NCI-H1694 treated with DMSO at 0.1 percent for 48 hours (cell line): ENCODE results near the gene ARAF.
"Not testable (repeated sequence)": the region's sequence is repeated elsewhere in the genome, so short reads cannot be mapped to it uniquely, and the experiment has no call there.

Source experiments
- DNase-seq: peaks from one replicate; lab custom pipeline; 2025; lab: John Stamatoyannopoulos, UW

The ARAF gene

DNA sequence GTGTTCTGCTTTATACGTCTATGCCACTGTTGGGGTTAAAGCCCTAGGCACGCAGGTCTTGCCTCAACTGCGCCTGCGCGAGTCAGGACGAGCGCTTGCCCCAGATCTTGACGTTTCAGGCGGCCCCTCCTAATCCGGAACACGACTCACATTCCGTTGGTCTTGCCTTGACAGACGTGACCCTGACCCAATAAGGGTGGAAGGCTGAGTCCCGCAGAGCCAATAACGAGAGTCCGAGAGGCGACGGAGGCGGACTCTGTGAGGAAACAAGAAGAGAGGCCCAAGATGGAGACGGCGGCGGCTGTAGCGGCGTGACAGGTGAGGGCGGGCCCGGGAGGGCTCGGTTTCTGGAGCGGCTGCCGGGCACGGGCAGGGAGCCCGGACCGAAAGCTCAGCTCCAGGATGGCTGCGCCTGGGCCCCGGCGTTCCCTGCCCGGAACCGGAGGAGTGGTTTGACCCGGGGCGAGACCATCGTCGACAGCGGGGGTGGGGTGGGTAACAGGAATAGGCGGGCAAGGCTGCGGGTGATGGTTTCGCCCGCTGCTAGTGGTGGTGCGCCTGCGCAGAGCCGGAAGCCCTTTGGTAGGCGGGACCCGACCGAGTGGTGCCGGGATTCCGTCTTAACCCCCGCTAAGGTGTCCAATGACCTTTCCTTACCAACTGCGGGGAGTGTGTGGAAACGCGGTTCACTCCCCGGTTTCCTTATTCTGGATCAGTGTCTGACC lies at the start of gene ARAF:
ARAF (plus strand) TSS at position 272 of the 725 bp plus-strand sequence. CDS start 1,763 bp downstream, outside the sequence.
- DNase-seq = peak; percentile 95

DNA sequence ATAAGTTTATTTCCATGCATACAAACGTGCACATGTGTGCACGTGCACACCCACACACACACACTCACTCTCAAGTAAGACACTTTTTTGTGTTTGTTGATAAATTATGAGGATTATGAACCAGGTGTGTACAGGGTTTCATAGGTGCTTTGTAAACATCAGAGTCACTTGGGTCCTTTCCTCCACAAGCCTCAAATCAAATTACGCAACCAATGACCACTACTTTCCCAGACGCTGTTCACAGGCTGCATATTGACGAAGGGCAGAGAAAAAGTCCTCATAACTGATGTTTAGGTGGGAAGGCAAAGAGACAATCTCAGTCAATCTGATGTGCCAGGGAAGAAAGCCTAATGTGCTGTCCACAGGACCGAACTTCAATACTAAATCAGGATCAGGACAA lies 48.6 kb upstream of the ARAF start:
- DNase-seq = not testable (repeated sequence)

DNA sequence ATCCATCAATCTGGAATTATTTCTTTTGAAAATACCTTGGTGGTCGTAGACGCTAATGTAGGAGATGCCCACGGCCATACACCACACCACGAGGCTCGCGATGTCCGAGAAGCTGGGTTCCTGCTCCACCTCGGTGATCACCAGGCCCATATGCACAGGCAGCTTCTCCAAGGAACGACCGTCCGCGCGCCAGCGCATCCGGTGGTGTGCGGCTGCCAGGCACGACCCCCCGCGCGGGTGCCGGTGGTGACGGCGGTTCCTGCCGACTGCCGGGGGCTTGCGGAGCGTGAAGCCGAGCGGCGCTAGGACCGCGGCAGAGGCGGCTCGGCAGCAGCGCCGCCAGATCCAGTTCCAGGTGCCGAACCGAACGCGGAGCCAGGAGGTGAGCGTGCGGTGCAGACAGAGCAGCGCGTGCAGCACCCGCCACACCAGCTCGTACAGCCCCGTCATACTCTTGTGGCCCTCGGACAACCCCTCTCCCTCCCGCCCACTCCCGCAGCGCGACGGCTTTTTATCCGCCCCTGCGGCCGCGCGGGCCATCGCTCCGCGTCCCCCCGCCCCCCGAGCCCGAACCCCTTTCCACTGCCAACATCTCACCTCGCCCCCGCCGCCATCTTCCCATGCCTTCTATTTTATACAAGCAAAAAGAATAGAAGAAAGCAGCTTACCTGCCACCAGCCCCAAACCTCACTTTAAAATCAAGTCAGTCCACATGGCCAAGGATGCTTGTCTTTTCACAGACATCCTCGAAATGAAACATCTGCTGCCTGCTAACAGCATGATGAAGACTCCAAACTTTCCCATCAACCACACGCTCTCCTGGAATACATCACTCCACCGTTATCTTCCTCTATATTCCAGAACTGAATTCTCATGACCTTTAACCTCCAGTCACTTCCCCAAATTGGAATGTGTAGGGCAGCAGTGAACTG lies 47.7 kb upstream of the ARAF start:
- not testable (repeated sequence) for DNase-seq

DNA sequence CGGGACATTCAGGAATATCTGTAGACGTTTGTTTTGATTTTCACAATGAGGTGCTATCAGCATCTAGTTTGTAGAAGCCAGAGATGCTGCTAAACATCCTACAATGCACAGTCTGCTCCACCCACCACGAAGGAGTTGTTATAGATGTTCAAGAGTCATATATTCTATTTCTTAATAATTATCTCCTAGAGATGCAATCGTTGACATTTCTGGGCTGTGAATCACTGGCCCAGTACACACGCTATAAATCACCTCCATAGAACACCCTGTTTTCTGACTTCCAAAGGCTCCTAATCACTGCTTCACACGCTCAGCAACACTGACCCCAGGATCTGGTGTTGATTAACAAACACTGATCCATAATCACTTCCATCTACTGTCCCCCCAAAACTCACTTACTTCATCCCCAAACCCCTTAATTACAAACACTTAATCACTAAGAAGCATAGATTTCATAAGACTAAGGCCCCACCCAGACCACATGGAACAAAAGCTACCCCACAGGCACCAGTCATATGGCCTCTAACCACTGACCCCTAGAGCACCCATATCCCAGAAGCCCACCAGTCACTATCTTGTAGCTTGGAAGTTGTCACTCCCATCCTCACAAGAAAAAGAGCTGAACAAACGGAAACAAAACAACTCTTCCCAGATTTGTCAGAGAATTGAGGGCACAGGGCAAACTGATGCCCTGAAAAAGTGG lies 46.3 kb upstream of the ARAF start:
- DNase-seq = no peak

DNA sequence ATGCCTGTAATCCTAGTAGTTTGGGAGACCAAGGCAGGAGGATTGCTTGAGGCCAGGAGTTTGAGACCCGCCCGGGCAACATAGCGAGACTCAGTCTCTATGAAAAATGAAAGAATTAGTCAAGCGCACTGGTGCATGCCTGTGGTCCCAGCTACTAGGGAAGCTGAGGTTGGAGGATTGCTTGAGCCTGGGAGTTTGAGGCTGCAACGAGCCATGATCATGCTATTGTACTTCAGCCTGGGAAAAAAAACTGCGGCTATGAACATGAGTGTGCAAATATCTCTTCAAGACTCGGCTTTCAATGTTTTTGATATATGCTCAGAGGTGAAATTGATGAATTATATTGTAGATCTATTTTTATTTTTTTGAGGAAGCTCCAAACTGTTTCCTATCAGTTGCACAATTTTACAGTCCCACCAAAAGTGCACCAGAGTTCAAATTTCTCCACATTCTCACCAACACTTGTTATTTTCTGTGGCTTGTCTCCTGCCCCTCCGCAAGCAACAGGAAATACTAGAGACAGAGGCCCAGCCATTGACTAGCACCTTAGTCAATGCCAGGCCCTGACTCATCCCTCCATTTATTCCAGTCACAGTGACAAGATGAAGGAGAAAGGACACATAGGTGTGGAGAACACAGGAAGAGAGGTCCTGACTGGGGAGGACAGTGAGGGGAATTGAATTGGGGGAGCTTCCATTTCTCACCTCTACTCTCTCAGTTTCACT lies 44.9 kb upstream of the ARAF start:
- no peak for DNase-seq

DNA sequence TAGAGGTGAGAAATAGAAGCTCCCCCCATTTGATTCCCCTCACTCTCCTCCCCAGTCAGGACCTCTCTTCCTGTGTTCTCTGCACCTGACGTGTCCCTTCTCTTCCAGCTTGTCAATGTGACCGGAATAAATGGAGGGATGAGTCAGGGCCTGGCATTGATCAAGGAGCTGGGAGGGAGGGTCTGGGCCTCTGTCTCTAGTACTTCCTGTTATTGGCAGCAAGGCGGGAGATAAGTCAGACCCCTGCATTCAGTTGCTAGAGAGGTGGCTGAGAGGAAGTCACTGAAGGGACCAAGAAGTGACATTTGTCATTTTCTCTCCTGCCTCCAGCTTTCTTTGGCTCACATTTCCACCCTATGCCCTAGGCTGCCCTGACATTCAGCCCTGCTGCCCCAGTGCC lies 42.9 kb upstream of the ARAF start:
- DNase-seq = no peak

DNA sequence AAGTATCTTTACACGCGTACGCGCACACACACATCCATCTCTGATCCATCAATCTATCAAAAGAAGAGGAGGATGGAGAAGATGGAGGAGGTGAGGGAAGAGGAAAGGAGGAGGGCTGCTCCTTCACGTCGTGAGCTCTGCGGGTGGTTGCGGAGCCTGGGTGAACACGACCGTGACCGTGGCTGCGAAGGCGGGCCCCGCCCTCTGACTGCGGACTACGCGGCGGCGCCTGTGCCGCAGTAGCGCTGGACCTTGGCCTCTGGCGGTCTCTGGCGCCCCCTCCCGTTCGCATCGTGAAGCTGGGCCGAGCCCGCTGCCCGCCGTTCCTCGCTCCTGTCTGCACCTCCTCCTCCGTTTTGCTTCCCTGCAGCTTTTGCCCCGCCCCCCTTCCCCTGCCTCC lies 37.7 kb upstream of the ARAF start:
- DNase-seq = peak; percentile 57

DNA sequence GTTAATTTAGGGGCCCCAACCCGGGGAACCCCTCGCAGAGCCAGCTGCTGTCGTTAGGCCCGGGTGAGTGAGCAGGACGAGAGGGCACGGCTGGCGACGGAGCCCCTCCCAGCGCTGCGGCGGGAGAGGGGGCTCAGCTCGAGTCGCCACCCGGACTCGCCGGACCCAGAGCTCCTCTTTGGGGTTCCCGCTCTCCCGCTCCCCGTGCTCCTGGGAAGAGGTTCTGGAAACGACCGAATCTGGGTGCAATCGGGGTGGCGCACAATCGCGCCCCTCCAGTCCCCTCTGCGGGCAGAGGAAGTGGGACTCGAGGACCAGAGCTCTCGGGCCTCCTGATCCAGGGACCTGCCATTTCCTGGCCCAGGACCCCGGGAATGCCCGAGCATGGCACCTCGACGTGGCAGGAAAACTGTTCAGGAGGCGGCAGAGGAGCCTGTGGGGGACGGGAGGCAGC lies 37.3 kb upstream of the ARAF start:
- no peak for DNase-seq

DNA sequence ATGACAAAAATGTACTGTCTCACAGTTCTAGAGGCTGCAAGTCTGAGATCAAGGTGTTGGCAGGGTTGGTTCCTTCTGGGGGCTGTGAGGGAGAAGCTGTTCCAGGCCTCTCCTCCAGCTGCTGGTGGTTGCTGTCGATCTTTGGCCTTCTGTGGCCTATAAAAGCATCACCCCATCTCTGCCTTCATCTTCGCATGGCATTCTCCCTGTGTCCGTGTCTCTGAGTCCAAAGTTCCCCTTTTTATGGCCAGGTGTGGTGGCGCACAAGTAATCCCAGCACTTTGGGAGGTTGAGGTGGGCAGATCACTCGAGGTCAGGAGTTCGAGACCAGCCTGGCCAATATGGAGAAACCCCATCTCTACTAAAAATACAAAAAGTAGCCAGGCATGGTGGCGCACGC lies 31.5 kb upstream of the ARAF start:
- no peak for DNase-seq

DNA sequence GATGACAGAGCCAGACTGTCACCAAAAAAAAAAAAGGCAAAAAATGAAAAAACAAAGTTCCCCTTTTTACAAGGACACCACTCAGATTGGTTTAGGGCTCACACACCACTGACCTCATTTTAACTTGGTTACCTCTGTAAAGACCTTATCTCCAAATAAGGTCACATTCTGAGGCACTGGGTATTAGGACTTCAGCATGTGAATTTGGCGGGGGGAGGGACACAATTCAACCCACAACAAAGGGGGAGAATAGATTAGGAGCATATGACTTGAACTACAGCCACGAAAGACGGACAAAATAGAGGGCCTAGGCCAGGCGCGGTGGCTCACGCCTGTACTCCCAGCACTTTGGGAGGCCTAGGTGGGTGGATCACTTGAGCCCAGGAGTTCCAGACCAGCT lies 31.0 kb upstream of the ARAF start:
- no peak for DNase-seq

DNA sequence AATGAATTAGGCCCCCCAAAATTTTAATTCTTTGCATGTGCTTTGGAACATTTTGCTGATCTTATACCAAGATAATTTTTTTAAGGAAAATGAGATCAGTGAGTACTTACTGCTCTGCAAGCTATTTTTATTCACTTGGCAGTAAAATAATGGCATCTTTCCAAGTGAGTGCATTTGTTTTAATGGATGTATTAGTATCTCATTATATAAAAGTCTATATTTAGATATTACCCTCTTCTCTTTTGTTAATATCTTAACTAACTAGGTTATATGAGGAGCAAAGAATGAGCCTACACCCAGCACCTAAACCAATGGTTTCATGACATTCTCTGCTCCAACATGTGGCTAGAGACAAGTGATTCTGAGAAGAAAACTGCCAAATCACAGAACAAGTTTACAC lies 21.1 kb upstream of the ARAF start:
- DNase-seq = no peak

DNA sequence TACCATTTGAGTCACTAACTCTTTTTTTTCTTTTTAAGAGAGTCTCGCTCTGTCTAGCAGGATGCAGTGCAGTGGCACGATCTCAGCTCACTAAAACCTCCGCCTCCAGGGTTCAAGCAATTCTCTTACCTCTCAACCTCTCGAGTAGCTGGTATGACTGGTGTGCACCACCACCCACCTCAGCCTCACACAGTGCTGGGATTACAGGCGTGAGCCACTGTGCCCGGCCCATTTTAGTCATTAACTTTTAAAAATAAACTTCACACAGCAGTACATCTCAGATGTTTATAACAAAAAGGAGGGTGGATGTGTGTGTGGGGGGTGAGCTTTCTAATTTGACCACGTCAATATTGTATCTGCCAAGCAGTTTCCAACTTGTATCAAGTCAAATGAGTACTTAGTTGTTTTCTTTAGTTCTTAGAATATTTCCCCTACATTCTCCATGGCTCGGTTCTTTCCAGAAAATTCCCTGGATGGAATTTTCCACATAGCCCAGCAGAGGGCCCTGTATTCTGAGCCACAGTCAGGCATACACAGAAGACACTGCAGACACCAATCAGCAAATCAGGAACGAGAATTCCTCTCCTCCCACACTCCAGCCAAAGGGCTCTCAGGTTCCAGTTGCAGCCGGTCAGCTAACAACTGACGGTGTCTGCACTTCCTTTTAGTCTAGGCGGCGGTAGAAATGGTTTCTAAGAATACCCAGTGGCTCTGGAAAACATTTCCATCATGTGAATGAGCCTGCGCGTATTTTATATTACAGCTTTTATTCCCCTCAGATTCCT lies 20.1 kb upstream of the ARAF start:
- peak; percentile 41 for DNase-seq

DNA sequence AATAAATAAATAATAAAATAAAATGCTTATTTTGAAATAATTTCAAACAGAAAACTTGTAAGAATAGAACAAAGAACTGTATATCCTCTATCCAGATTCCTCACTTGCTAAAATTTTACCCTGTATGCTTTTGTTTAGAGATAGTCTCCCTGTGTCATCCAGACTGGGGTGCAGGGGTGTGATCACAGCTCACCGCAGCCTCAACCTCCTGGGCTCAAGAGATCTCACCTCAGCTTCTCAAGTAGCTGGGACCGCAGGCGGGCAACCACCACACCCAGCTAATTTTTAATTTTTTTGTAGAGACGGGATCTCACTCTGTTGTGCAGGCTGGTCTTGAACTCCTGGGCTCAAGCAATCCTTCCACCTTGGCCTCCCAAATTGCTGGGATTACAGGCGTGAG lies 17.5 kb upstream of the ARAF start:
- DNase-seq = no peak

DNA sequence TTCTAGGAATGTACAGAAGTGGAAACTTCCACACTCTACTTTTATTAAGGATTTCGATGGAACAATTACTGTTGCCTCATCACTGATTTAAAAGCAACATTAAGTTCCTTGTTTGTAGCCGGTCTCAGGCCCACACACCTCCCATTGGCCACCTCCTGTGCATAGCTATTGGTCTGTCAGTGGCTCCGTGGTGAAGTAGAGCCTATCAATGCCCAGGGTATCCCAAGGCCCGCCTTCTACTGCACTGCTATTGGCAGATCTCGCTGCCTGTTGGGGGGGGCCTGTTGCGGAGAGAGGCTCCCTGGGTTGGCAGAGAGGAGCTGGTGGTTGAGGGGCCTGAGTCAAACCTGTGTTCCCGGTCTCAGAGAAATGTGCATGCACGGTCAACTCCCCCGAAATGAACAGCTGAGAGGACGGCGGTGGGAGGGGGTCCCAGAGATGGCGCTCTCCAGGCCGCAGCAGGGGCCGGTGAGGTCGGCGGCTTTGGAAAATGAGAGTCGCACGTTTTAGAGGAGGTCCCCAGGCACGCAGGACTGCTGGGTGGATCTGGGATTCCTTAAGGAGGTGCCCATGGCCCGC lies 4.9 kb upstream of the ARAF start:
- peak; percentile 77 for DNase-seq

DNA sequence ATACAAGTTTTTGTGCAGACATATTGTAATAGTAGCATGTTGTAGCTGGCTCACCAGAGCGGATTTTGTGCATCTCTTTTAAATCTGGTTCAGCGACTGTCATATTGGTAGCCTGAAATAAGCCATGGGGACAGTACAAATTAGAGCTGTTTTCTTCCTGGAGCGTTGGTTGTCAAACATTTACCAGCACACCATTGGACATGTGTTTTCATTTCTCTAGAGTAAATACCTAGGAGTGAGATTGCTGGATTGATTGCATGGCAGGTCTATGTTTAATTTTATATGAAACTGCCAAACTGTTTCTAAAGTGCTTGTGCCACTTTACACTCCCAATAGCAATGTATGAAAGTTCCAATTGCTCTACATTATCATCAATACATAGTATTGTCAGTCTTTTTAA lies 2.6 kb upstream of the ARAF start:
- DNase-seq = no peak

DNA sequence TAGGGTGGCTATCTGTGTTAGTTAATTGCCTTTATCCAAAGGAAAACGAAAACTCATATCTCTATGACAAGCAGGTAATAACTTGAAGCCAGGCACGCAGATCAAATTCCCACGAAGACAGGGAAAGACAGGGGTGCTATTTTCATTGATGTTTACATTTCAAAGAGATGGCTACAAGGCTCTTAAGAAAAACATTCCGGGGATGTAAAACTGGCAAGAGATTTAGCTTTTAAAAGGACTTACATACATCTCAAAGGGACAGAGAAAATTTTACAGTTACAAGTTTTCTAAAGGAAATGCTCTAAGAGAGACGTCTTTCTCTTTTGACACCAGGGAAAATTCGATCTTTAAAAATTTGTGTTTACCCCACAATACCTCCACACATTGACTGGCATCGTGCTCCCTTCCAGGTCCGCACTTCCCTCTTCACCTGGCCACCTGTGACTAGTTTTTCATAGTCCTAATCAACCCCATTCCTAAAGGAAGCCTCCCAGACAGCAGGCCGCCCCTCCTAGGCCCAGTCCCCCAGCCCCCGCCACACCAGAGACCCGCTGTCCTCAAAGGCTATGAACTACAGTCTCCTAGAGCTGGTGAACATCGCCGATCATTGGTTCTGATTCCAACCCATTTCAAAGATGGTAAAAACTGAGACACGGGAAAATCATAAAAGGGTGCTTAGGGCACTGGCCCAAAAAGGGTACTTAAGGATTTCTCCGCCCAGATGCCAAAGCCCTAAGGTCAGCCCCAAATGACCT lies 649 bp upstream of the ARAF start:
- DNase-seq = no peak

DNA sequence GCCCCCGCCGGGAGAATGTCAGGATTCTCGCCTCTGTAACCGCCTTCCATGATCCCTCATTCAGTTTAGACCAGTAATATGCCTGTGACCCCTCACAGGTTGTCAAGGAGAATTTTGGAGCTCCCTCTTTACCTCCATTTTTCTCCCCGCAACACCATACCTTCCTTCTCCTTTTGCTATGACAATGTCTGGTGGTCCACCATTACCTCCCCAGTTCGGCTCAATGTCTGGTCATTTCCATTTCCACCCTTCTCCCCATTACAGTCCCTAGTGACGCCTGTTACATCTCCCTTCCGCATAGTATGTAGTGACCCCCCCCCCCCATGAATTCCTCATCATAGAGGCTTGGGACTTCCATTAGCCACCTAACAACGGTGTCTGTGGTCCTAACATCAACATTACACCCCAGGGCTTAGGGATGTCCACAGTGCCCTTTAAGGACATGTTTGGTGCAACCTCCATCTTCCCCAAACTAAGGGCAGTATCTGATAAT lies 700 bp downstream of the ARAF start:
- no peak for DNase-seq

DNA sequence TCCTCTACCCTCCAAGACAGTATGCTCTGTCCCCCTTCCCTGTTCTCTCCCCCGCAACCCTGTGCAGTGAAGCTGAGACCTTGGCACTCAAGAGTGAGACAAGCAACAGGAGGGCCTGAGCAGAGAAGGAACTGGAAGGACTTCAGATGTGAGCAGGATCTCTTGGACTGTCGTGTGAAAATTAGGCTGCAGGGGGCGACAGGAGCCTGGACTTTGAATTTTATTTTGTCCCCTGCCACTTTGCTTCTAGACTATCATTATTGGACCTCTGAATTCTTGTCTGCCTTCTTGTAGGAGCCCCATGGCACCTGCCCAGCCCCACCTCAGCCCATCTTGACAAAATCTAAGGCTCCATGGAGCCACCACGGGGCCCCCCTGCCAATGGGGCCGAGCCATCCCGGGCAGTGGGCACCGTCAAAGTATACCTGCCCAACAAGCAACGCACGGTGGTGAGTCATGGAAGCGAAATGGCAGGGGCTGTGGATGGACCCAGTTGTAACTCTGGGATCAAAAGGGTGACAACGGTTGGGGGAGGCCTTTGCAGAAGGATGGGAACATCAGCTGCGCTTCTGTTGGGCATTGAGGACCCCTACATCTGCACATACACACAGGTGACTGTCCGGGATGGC lies 1.7 kb downstream of the ARAF start:
- no peak for DNase-seq

DNA sequence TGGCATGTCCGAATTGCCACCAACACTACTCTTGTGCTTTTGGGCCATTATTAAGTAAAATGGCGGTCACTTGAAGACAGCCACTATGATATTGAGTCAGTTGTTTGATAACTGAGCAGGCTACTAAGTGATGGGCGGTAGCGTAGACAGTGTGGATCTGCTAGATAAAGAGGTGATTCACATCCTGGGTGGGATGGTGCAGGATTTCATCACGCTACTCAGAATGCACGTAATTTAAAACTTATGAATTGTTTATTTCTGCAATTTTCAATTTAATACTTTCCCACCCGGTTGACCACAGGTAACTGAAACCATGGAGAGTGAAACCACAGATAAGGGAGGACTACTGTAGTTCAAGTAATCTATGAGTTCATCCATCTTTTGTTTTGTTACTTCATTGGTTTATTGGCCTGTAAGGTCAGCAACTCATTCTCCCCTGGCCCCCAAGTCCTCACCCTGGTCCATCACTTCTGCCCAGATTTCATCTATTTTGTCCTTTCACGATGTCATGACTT lies 2.9 kb downstream of the ARAF start:
- DNase-seq = no peak
